HG02973 (cell line): ENCODE measurements around the gene METTL1.
"Not testable (repeated sequence)": the region's sequence is repeated elsewhere in the genome, so short reads cannot be mapped to it uniquely, and the experiment has no call there.

Experiments
- ATAC-seq: cut with Tn5 transposase; IDR thresholded peaks from one replicate; pipeline ENCODE4 v1.9.1; 2021; ENCODE audit warnings: moderate library complexity; ENCODE audit not compliant: unreplicated experiment

The METTL1 gene

GRCh38 chr12:57724936-57725740 lies 46.8 kb downstream of the METTL1 start:
- ATAC-seq, result no peak

GRCh38 chr12:57724003-57724935 lies 47.6 kb downstream of the METTL1 start:
- ATAC-seq, result no peak

- ATAC-seq, result no peak
Measured at GRCh38 chr12:57723630-57723962, 48.3 kb downstream of the METTL1 start.

GRCh38 chr12:57722716-57723629 lies 48.9 kb downstream of the METTL1 start:
- no peak for ATAC-seq

- ATAC-seq, result not testable (repeated sequence)
Measured at GRCh38 chr12:57721846-57722608, 49.9 kb downstream of the METTL1 start.

- ATAC-seq, result no peak
Measured at GRCh38 chr12:57720606-57721595, 51.0 kb downstream of the METTL1 start.

- no peak for ATAC-seq
Measured at GRCh38 chr12:57719777-57720605, 51.9 kb downstream of the METTL1 start.

- ATAC-seq, result no peak
Measured at GRCh38 chr12:57718641-57719528, 53.0 kb downstream of the METTL1 start.
